Mammary epithelial cell (primary cell): ENCODE results near the gene EFCAB6.

Experiments used
- CTCF ChIP-seq, 2 donors: IDR thresholded peaks in 1 of 2; conservative IDR thresholded peaks in 1 of 2; 2 replicates each; pipeline ENCODE4 v1.5.1; 2011 to 2012; ENCODE audit warnings: inconsistent platforms in 2 of 2, low read length in 2 of 2, mild to moderate bottlenecking in 2 of 2, control low read depth in 1 of 2, low read depth in 1 of 2; ENCODE audit not compliant: insufficient read depth in 1 of 2; ENCODE audit errors: extremely low read depth in 1 of 2
- EZH2 ChIP-seq: IDR thresholded peaks from 2 replicates; pipeline ENCODE4 v1.6.1; 2012; ENCODE audit warnings: low read length, inconsistent platforms, borderline replicate concordance

DNA sequence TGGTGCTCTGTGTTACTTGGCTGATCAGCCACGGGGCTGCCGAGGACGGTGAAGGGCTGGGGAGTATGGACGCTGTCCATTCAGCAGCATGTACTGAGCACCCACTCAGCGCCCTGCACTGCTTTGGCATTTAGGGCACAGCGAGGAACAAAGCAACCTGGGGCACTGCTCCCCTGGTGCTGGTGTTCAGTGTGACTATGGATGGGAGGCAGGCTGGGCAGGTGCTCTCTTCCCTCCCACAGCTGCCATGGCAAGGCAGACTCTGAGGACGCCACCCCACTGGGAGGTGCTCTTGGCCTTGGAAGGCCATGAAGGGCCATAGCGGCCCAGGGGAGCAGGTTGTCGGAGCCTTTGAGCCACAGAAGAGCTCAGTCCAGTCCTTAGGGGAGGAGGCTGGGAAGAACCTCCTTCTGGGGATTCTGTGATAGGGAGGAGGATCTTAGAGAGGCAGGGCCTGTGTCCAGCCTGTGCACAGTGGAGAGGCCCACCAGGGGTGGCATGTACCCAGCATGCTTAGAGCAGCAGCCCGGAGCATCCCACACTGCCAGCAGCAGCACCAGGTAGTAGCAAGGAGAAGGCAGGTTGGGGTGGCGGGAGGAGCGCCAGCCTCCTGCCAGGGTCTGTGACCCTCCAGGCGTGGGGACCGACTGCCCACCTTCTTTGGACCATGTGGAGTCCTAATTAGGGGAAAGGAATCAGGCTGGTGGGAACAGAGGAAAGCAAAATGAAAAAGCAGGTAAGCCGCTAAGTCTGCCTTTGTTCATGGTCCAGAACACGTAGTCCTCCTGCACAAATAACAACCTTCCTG, 258.4 kb downstream of the EFCAB6 start:
- no peak for TF ChIP-seq CTCF (conservative IDR thresholded peaks at IDR 0.05 in 1 of 2, IDR thresholded peaks at IDR 0.05 in 1 of 2; ENCODE audit: extremely low read depth in 1 of 2, insufficient read depth in 1 of 2, low read depth in 1 of 2, low read length in 2 of 2)
- no peak for TF ChIP-seq EZH2
